Kidney epithelial cell (primary cell): ENCODE measurements around the gene EMILIN3. TPM values are rescaled to one million over a fixed set of nuclear protein-coding genes. Genes with fewer than 3 reads are reported as not detected.

Experiments used
- DNase-seq: peaks from one replicate; pipeline ENCODE4 v3.0.0-alpha.2; 2010; ENCODE audit warnings: low read depth
- H3K27me3 ChIP-seq: 2 replicates; pipeline ENCODE4 v1.6.0; 2011; ENCODE audit warnings: low read length; ENCODE audit not compliant: control insufficient read depth, insufficient read depth
- H3K36me3 ChIP-seq: 2 replicates; pipeline ENCODE4 v1.5.1; 2011; ENCODE audit warnings: low read length; ENCODE audit not compliant: control insufficient read depth, insufficient read depth
- H3K4me3 ChIP-seq: 2 replicates; pipeline ENCODE4 v1.5.1; 2011; ENCODE audit warnings: low read depth, mild to moderate bottlenecking, control low read depth, low read length
- total RNA-seq: library from RNA; depleted of rRNA; stranded (reverse); fragments of >200 nt; gene quantifications from 2 replicates; pipeline ENCODE4 v1.2.3, GENCODE V29; 2015
- TF ChIP-seq, protein P1 (sequence below): IDR thresholded peaks from 2 replicates; pipeline ENCODE4 v1.5.1; 2011; ENCODE audit warnings: mild to moderate bottlenecking, moderate library complexity, low read length, control low read depth, inconsistent platforms; ENCODE audit not compliant: insufficient read depth, poor library complexity, severe bottlenecking

EMILIN3 gene
- total RNA-seq, 1 donor from 2014 or later = 0.42 TPM

DNA sequence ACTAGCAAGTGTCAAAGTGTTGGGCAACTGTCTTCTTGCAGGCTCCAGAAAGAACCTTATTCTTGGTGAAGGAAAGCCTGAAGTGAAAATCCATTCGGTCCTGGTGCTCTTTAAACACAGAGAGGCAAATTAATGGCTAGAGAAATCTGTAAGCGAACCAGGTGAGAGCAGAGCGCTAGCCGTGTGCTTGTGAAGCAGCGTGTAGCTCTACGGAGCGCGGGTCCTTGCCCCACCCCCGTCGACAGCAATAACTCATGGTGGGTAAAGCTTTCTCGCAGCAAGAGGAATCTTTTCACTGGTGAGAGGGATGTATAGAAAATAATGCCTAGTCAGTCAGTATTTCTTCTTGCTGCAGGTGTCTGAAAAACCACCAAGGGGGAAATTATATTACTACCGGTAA, 37.0 kb upstream of the EMILIN3 start:
- no peak for DNase-seq
- Histone ChIP-seq H3K4me3 (no peak overlapping the region), H3K27me3 (no peaks in the 10 kb centered on the region), H3K36me3 (no peaks in the 10 kb centered on the region)
- TF ChIP-seq, protein P1, sequence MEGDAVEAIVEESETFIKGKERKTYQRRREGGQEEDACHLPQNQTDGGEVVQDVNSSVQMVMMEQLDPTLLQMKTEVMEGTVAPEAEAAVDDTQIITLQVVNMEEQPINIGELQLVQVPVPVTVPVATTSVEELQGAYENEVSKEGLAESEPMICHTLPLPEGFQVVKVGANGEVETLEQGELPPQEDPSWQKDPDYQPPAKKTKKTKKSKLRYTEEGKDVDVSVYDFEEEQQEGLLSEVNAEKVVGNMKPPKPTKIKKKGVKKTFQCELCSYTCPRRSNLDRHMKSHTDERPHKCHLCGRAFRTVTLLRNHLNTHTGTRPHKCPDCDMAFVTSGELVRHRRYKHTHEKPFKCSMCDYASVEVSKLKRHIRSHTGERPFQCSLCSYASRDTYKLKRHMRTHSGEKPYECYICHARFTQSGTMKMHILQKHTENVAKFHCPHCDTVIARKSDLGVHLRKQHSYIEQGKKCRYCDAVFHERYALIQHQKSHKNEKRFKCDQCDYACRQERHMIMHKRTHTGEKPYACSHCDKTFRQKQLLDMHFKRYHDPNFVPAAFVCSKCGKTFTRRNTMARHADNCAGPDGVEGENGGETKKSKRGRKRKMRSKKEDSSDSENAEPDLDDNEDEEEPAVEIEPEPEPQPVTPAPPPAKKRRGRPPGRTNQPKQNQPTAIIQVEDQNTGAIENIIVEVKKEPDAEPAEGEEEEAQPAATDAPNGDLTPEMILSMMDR = no peak

- TF ChIP-seq, protein P1 = no peak
- Histone ChIP-seq H3K27me3 (no peaks in the 10 kb centered on the region), H3K4me3 (no peak overlapping the region), H3K36me3 (no peaks in the 10 kb centered on the region)
- DNase-seq = no peak
Measured at GRCh38 chr20:41398408-41398807, 31.8 kb upstream of the EMILIN3 start.

DNA sequence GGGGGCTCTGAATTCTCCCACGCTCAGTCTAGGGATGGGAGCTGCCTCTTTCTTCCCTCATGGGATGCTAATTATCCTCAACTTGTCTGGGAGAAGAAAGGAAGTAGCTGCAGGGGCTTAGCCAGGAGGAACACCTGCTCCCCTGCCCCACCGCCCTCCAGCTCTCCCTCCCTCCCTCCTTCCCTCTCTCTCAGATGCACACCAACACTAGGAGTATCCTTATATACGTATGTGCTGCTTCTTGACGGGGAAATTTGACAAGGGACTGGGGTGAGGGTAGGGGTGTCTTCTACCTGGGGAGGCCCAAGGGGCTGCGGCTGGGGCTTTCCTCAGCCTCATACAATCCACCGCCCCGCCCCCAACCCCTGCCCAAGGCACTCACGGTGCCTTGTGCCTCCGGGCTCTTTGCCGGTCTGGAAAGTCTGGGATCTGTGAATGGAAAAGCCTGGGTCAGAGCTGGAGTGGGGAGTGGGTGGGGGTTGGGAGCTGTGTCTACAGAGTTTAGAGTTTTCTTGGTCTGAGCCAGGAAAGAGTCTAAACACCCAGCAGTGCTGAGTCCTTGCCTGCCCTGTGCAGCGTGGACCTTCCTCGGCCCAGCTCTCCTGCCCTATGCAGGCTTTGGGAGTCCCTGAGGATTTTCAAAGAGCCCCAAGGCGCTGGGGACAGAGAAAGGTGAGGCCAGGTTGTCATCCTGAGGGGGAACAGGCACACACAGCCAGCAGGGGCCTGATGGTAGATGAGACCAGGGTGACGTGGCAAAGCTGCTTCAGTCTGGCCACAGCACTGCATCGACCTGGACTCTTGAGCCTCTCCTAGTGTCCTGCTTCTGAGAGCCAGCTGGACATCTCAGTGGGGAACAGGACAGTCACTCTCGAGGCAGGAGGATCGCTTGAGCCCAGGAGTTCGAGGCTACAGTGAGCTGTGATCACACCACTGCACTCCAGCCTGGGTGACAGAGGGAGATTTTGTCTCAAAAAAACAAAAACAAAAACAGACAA, 29.3 kb upstream of the EMILIN3 start:
- TF ChIP-seq, protein P1 = no peak
- H3K27me3 ChIP-seq = no peaks in the 10 kb centered on the region
- H3K4me3 ChIP-seq = no peak overlapping the region
- DNase-seq = no peak
- no peaks in the 10 kb centered on the region for H3K36me3 ChIP-seq

GRCh38 chr20:41394931-41395666, 28.5 kb upstream of the EMILIN3 start:
- Histone ChIP-seq H3K4me3 (no peak overlapping the region), H3K27me3 (no peaks in the 10 kb centered on the region), H3K36me3 (no peaks in the 10 kb centered on the region)
- no peak for DNase-seq
- TF ChIP-seq, protein P1 = no peak

DNA sequence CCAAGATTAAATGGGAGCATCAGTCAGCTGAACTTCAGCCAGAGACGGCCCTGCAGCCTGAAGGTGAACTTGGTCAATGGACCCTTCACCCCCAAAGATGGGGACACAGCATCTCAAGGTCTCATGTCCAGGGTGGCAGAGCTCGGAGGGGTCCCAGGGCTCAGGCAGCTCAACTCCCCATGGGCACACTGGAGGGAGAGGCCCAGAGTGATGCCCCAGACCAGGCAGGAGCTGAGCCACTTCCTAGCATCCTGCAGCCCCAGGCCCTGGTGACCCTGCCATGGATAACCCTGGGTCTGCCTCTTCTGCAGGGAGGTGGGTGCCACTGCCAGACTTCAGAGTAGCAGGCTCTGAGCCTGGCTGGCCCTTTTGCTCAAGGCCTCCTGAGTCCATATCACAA, 27.5 kb upstream of the EMILIN3 start:
- no peak for DNase-seq
- TF ChIP-seq, protein P1 = no peak

More for the DNA sequence above, 27.5 kb upstream of the EMILIN3 start:
- Histone ChIP-seq H3K4me3 (no peak overlapping the region), H3K36me3 (no peaks in the 10 kb centered on the region), H3K27me3 (no peaks in the 10 kb centered on the region)
